K562 (cell line): Measurements from ENCODE around the gene HCST. TPM values are rescaled to one million over a fixed set of nuclear protein-coding genes. Genes with fewer than 3 reads are reported as not detected.

Source experiments
- ATAC-seq: fragments of 200-7000 bp; cut with Tn5 transposase; 3 replicates; pipeline ENCODE4 v1.9.1; 2020; ENCODE audit warnings: moderate library complexity
- BruUV-seq: library from RNA; stranded (reverse); fragments of 400-500 nt; replicated peaks from 2 replicates; lab custom pipeline; 2021; lab: Mats Ljungman, UMichigan
- CTCF ChIA-PET: fragments of 300-600 bp; formaldehyde crosslinking; extraction: SDS; loops from one replicate; lab custom pipeline; 2021; ENCODE audit warnings: low intra/inter-chr PET ratio; lab: Yijun Ruan, JAX
- POLR2A ChIA-PET: fragments of 300-600, 350-650 bp; sonication (Branson Sonifier 250); formaldehyde crosslinking; extraction: SDS; loops from one replicate; lab custom pipeline; 2021; ENCODE audit warnings: antibody characterized with exemption, inconsistent platforms; lab: Yijun Ruan, JAX
- DNase-seq, 4 experiments: peaks; one replicate each; pipeline versions ENCODE4 v3.0.0 to v3.0.0-alpha.2; 2011 to 2018; ENCODE audit warnings: low spot score in 3 of 4, mixed read lengths in 3 of 4; ENCODE audit errors: extremely low read depth in 1 of 4
- FAIRE-seq: peaks from 2 replicates; lab custom pipeline; 2011; peaks lifted over from hg19 to GRCh38; lab: Jason Lieb, UNC
- H2AFZ ChIP-seq: 2 replicates; pipeline ENCODE4 v1.6.0; 2011; ENCODE audit warnings: low read depth, low read length, control low read depth, inconsistent platforms
- H3K27ac ChIP-seq: fragments of 200-600 bp; 3 replicates; pipeline ENCODE4 v1.8.0; 2011; ENCODE audit warnings: low read depth, mild to moderate bottlenecking, control low read depth, inconsistent platforms, low read length, moderate library complexity, mixed read lengths; ENCODE audit errors: extremely low read depth
- H3K27me3 ChIP-seq, 2 experiments: fragments of 300-600 bp in 1 of 2; 2 replicates in 1 of 2; 3 replicates in 1 of 2; pipeline versions ENCODE4 v1.6.0 to v1.8.0; 2011; ENCODE audit warnings: inconsistent platforms in 2 of 2, low read length in 2 of 2, mild to moderate bottlenecking in 1 of 2, mixed read lengths in 1 of 2, moderate library complexity in 1 of 2; ENCODE audit not compliant: control insufficient read depth in 2 of 2, insufficient read depth in 2 of 2
- H3K36me3 ChIP-seq: fragments of 300-600 bp; 3 replicates; pipeline ENCODE4 v1.8.0; 2011; ENCODE audit warnings: mild to moderate bottlenecking, low read length, inconsistent platforms; ENCODE audit not compliant: control insufficient read depth, insufficient read depth
- H3K4me1 ChIP-seq, 2 experiments: fragments of 200-600 bp in 1 of 2; replicated peaks in 1 of 2; 2 replicates in 1 of 2; 3 replicates in 1 of 2; pipeline versions ENCODE4 v1.5.1 to v1.8.0; 2011; ENCODE audit warnings: inconsistent platforms in 2 of 2, low read length in 2 of 2, mild to moderate bottlenecking in 1 of 2, mixed read lengths in 1 of 2, moderate library complexity in 1 of 2; ENCODE audit not compliant: control insufficient read depth in 2 of 2, insufficient read depth in 2 of 2
- H3K4me2 ChIP-seq: 2 replicates; pipeline ENCODE4 v1.6.1; 2011; ENCODE audit warnings: low read length, control low read depth, inconsistent platforms, mixed read lengths; ENCODE audit not compliant: insufficient read depth
- H3K4me3 ChIP-seq: fragments of 200-600 bp; sonication (generic), shearing (Covaris generic); 2 replicates; pipeline ENCODE4 v1.5.1; 2016; ENCODE audit warnings: control low read depth, inconsistent platforms
- H3K79me2 ChIP-seq: fragments of 200-600 bp; 3 replicates; pipeline ENCODE4 v1.8.0; 2011; ENCODE audit warnings: low read length, inconsistent platforms; ENCODE audit not compliant: control insufficient read depth, insufficient read depth
- H3K9ac ChIP-seq, 2 experiments: 2 replicates each; pipeline versions ENCODE4 v1.6.0 to v1.6.1; 2011; ENCODE audit warnings: low read depth in 2 of 2, low read length in 2 of 2, control low read depth in 1 of 2, inconsistent platforms in 1 of 2, mild to moderate bottlenecking in 1 of 2, mixed read lengths in 1 of 2; ENCODE audit not compliant: insufficient read depth in 1 of 2
- H3K9me1 ChIP-seq: one replicate; pipeline ENCODE4 v1.6.0; 2011; ENCODE audit warnings: inconsistent platforms, mild to moderate bottlenecking, low read length, moderate library complexity; ENCODE audit not compliant: control insufficient read depth, insufficient read depth
- H3K9me3 ChIP-seq: replicated peaks from 2 replicates; pipeline ENCODE4 v1.5.1; 2011; ENCODE audit warnings: low read depth, low read length, inconsistent platforms; ENCODE audit not compliant: control insufficient read depth, insufficient read depth
- H4K20me1 ChIP-seq: replicated peaks from 2 replicates; pipeline ENCODE4 v1.6.1; 2011; ENCODE audit warnings: low read length, inconsistent platforms, mixed read lengths; ENCODE audit not compliant: control insufficient read depth, insufficient read depth
- ARID2 ChIP-seq: fragments of 450-650 bp; IDR thresholded peaks from 2 replicates; pipeline ENCODE4 v1.6.1; 2017; ENCODE audit warnings: antibody characterized with exemption, mild to moderate bottlenecking
- E2F6 ChIP-seq, 2 experiments: IDR thresholded peaks; 2 replicates each; pipeline ENCODE4 v1.6.1; 2011; ENCODE audit warnings: borderline replicate concordance in 1 of 2, control low read depth in 1 of 2, low read depth in 1 of 2, low read length in 1 of 2, mild to moderate bottlenecking in 1 of 2, mixed read lengths in 1 of 2, moderate library complexity in 1 of 2; ENCODE audit not compliant: insufficient read depth in 1 of 2, insufficient read length in 1 of 2, poor library complexity in 1 of 2, severe bottlenecking in 1 of 2; ENCODE audit errors: extremely low read depth in 1 of 2
- GABPB1 ChIP-seq: sonication (generic); formaldehyde crosslinking; IDR thresholded peaks from 2 replicates; pipeline ENCODE4 v1.8.0; 2022; ENCODE audit warnings: mild to moderate bottlenecking, missing genetic modification reagents
- HNRNPH1 ChIP-seq: fragments of 200-400 bp; formaldehyde crosslinking; optimal IDR thresholded peaks from 2 replicates; pipeline ENCODE3; 2017; ENCODE audit warnings: low read depth, mild to moderate bottlenecking, low read length, moderate library complexity
- HNRNPLL ChIP-seq: fragments of 200-400 bp; formaldehyde crosslinking; IDR thresholded peaks from 2 replicates; pipeline ENCODE4 v1.6.1; 2017; ENCODE audit warnings: low read length, low read depth, mild to moderate bottlenecking; ENCODE audit not compliant: poor library complexity, severe bottlenecking
- ILF3 ChIP-seq: fragments of 450-650 bp; IDR thresholded peaks from 2 replicates; pipeline ENCODE4 v1.6.1; 2018; ENCODE audit warnings: antibody characterized with exemption, mild to moderate bottlenecking, moderate library complexity, borderline replicate concordance
- KLF16 ChIP-seq: IDR thresholded peaks from 2 replicates; pipeline ENCODE4 v1.6.1; 2016; ENCODE audit warnings: antibody characterized with exemption
- MAX ChIP-seq: sonication (generic); formaldehyde crosslinking; IDR thresholded peaks from 2 replicates; pipeline ENCODE4 v1.9.0; 2022; ENCODE audit warnings: mild to moderate bottlenecking, missing genetic modification reagents
- MLX ChIP-seq, 2 experiments: fragments of 450-650 bp in 1 of 2; sonication (generic) in 1 of 2; formaldehyde crosslinking; conservative IDR thresholded peaks; 2 replicates each; pipeline versions ENCODE4 v1.4.0 to v1.8.1; 2020 to 2022; ENCODE audit warnings: mild to moderate bottlenecking in 1 of 2, missing genetic modification reagents in 1 of 2
- NR2C1 ChIP-seq, 2 experiments: fragments of 450-650 bp; IDR thresholded peaks; 2 replicates each; pipeline ENCODE4 v1.6.1; 2017; ENCODE audit warnings: mild to moderate bottlenecking in 2 of 2, antibody characterized with exemption in 1 of 2, inconsistent platforms in 1 of 2, missing compliant biosample characterization in 1 of 2, missing genetic modification characterization in 1 of 2
- RAD51 ChIP-seq: fragments of 450-650 bp; IDR thresholded peaks from 2 replicates; pipeline ENCODE4 v1.7.1; 2016; ENCODE audit warnings: low read depth, mild to moderate bottlenecking, borderline replicate concordance
- SIX5 ChIP-seq, 2 experiments: IDR thresholded peaks; 2 replicates each; pipeline ENCODE4 v1.6.1; 2011; ENCODE audit warnings: low read length in 2 of 2, borderline replicate concordance in 1 of 2, low read depth in 1 of 2, mild to moderate bottlenecking in 1 of 2, moderate library complexity in 1 of 2; ENCODE audit not compliant: insufficient read depth in 1 of 2
- STAG1 ChIP-seq: sonication (generic); formaldehyde crosslinking; IDR thresholded peaks from 2 replicates; pipeline ENCODE4 v1.5.0; 2020; ENCODE audit warnings: missing genetic modification reagents, borderline replicate concordance
- TAF7 ChIP-seq: fragments of 450-650 bp; IDR thresholded peaks from 2 replicates; pipeline ENCODE4 v1.6.1; 2016; ENCODE audit warnings: missing genetic modification characterization, missing compliant biosample characterization
- ZBTB2 ChIP-seq: fragments of 450-650 bp; IDR thresholded peaks from 2 replicates; pipeline ENCODE4 v1.6.1; 2016; ENCODE audit warnings: antibody characterized with exemption
- ZKSCAN1 ChIP-seq: fragments of 150-350 bp; IDR thresholded peaks from 2 replicates; pipeline ENCODE4 v1.6.1; 2016; ENCODE audit warnings: low read depth, low read length
- WGBS: fragments of 100-300 bp; shearing (Covaris generic); methylation state at CpG from one replicate; pipeline ENCODE4 v1.1.6; 2016; ENCODE audit warnings: low coverage, mixed read lengths; ENCODE audit not compliant: insufficient coverage; ENCODE audit errors: missing lambda C conversion rate; 5-methylcytosine and 5-hydroxymethylcytosine counted together
- in situ Hi-C: fragments of 300-500 bp; cut with MboI; formaldehyde crosslinking; loops from 4 replicates; pipeline ENCODE4 v1.15.0; 2018; ENCODE audit warnings: inconsistent platforms, mixed read lengths
- intact Hi-C: fragments of 100-400 bp; cut with micrococcal nuclease; formaldehyde crosslinking; loops from 2 replicates; pipeline ENCODE4 v1.14.2; 2022
- polyA plus RNA-seq, 8 experiments: library from polyadenylated mRNA; depleted of rRNA in 4 of 8; stranded (reverse) in 5 of 8; unstranded in 3 of 8; fragments of >200 nt; fragmentation: Nextera tagmentation in 2 of 8; fragmentation: Illumina TruSeq in 1 of 8; extraction: Ambion mirVana in 2 of 8; extraction: Trizol in 1 of 8; gene quantifications; 2 replicates each; pipeline versions ENCODE4 v1.2.1 to v1.2.3, GENCODE V29; 2011 to 2014; ENCODE audit warnings: inconsistent platforms in 1 of 8, missing spikeins in 1 of 8
- total RNA-seq, 7 experiments: library from RNA; depleted of rRNA in 6 of 7; stranded (reverse); fragments of >200 nt in 6 of 7; fragmentation: Illumina TruSeq in 2 of 7; extraction: Trizol in 2 of 7; gene quantifications; 2 replicates each; pipeline versions ENCODE4 v1.2.1 to v1.2.3, GENCODE V29; 2011 to 2021; ENCODE audit warnings: low replicate concordance in 1 of 7

Gene HCST
- total and polyA plus RNA-seq, 9 of the 15 experiments (the other 6 are each of a cell fraction or from before 2014, with no cell fraction given): 0.29 to 1.9 (median 0.95) TPM; not detected in 2

GRCh38 chr19:35931161-35931873, 29.0 kb downstream of the HCST start:
- H3K79me2 ChIP-seq: no peaks in the 10 kb centered on the region
- peaks cover 2 to 9% of the 10 kb centered on the region in 2 experiments; a peak in 2 of 5 replicates for H3K4me1 ChIP-seq
- POLR2A ChIA-PET: interaction anchor here (0.6 to 0.7 kb wide), 2 partner anchors 191 to 663 kb away, joined by 3 read pairs; no protein-coding TSS in a partner anchor
- no peaks in the 10 kb centered on the region for H3K36me3 ChIP-seq
- no peak overlapping the region for H3K27ac ChIP-seq
- CTCF ChIA-PET: interaction anchor here (0.6 to 2.8 kb wide), 9 partner anchors 9 to 242 kb away, joined by 3 to 42 read pairs (median 4); no protein-coding TSS in a partner anchor
- ATAC-seq: peak; percentile 99
- H3K4me2 ChIP-seq: peak overlapping the region; percentile 76
- H3K27me3 ChIP-seq: peaks cover 7 to 16% of the 10 kb centered on the region in 2 experiments
- H3K4me3 ChIP-seq: peak overlapping the region; percentile 13
- no TSS peak for BruUV-seq
- no peaks in the 10 kb centered on the region for H3K9me3 ChIP-seq
- under 1% methylated on average over 44 of the region's 47 CpGs for WGBS
- peak; percentile 97 for FAIRE-seq
- DNase-seq: peak; percentile 99 to 100 (median 99)
- intact Hi-C loops: loop anchor here (1.0 to 10.0 kb wide), 5 partner anchors 49 to 374 kb away; no protein-coding TSS in a partner anchor
- H3K9ac ChIP-seq: peak overlapping the region; percentile 22 to 60; a peak in 1 of 4 replicates
- H4K20me1 ChIP-seq: no peaks in the 10 kb centered on the region
- in situ Hi-C loops: loop anchor here (5.0 kb wide), 2 partner anchors 44 to 229 kb away; partner anchors contain the start of gene ZBTB32
- peak overlapping the region; percentile 88 for H2AFZ ChIP-seq
- H3K9me1 ChIP-seq: no peaks in the 10 kb centered on the region
- TF ChIP-seq ARID2 (peak; percentile 97), MLX (CRISPR knock-in tag; conservative IDR thresholded peaks at IDR 0.05) (no peak), ILF3 (no peak), TAF7 (tag) (no peak), ZKSCAN1 (peak; percentile 22; the same call in 1 of the 2 replicates), RAD51 (peak; percentile 39; the same call in 1 of the 2 replicates), NR2C1 (IDR thresholded peaks at IDR 0.05) (no peak; the same call in 1 of the 2 replicates), NR2C1 (tag; IDR thresholded peaks at IDR 0.05) (peak; percentile 79), KLF16 (peak; percentile 14; the same call in 1 of the 2 replicates), HNRNPLL (peak; percentile 32), GABPB1 (CRISPR knock-in tag) (peak; percentile 92), MAX (CRISPR knock-in tag) (peak; percentile 93), SIX5 (IDR thresholded peaks at IDR 0.05; ENCODE audit: borderline replicate concordance in 1 of 2, insufficient read depth in 1 of 2, low read depth in 1 of 2, low read length in 2 of 2) (peak; percentile 68 to 74; a peak in 3 of 4 replicates), HNRNPH1 (no peak), ZBTB2 (peak; percentile 95), STAG1 (CRISPR knock-in tag) (peak; percentile 93), E2F6 (IDR thresholded peaks at IDR 0.05; ENCODE audit: borderline replicate concordance in 1 of 2, extremely low read depth in 1 of 2, insufficient read depth in 1 of 2, insufficient read length in 1 of 2, low read depth in 1 of 2, low read length in 1 of 2, poor library complexity in 1 of 2, severe bottlenecking in 1 of 2) (peak in 1 of 2 experiments; percentile 66)
